Omental fat pad (tissue), 4 donors: ENCODE results near the gene FAM163B. TPM values are rescaled to one million over a fixed set of nuclear protein-coding genes. Genes with fewer than 3 reads are reported as not detected.

Experiments used
- ATAC-seq: fragments of 150-250 bp; one replicate; pipeline ENCODE4 v1.9.1; 2016; ENCODE audit warnings: mild to moderate bottlenecking, moderate library complexity; ENCODE audit not compliant: low FRiP score
- DNase-seq: peaks from one replicate; pipeline ENCODE4 v3.0.0-alpha.2; 2019; ENCODE audit warnings: low spot score
- total RNA-seq, 4 donors: library from RNA; depleted of rRNA; stranded (reverse); fragments of >200 nt; gene quantifications; one replicate each; pipeline ENCODE4 v1.1.0, GENCODE V29; 2016
- TF ChIP-seq, protein P1 (sequence below), 3 donors: fragments of 450-650 bp; IDR thresholded peaks; one replicate each; pipeline ENCODE4 v1.5.1; 2016 to 2017; ENCODE audit warnings: antibody characterized with exemption in 3 of 3, mild to moderate bottlenecking in 3 of 3, moderate library complexity in 2 of 3

The FAM163B gene
- total RNA-seq, 4 donors from 2014 or later, result not detected

DNA sequence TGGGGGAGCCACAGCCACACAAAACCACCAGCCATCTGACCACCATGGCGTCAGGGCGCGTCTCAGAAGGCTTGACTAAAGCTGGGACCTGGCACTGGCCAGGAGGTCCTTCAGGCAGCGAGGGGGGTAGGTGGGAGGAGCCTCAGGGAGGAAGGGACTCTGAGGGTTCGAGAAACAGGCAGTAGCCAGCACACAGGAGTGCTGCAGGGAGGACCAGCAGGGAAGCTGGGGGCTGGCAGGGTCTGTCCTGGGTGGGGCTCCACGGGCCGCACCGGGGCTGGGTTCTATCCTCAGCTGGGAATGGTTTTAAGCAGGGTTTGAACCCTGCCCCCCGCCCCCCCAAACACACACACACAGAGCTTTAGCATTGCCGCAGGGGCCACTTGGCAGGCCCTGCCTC, 7.4 kb downstream of the FAM163B start:
- TF ChIP-seq, protein P1, sequence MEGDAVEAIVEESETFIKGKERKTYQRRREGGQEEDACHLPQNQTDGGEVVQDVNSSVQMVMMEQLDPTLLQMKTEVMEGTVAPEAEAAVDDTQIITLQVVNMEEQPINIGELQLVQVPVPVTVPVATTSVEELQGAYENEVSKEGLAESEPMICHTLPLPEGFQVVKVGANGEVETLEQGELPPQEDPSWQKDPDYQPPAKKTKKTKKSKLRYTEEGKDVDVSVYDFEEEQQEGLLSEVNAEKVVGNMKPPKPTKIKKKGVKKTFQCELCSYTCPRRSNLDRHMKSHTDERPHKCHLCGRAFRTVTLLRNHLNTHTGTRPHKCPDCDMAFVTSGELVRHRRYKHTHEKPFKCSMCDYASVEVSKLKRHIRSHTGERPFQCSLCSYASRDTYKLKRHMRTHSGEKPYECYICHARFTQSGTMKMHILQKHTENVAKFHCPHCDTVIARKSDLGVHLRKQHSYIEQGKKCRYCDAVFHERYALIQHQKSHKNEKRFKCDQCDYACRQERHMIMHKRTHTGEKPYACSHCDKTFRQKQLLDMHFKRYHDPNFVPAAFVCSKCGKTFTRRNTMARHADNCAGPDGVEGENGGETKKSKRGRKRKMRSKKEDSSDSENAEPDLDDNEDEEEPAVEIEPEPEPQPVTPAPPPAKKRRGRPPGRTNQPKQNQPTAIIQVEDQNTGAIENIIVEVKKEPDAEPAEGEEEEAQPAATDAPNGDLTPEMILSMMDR (IDR thresholded peaks at IDR 0.05), result no peak
- ATAC-seq, result no peak

GRCh38 chr9:133600739-133601138, 8.4 kb downstream of the FAM163B start:
- TF ChIP-seq, protein P1 (IDR thresholded peaks at IDR 0.05), result no peak
- DNase-seq (no peak), ATAC-seq (no peak)

More for the DNA sequence above, 7.4 kb downstream of the FAM163B start:
- no peak for DNase-seq

- no peak for DNase-seq
- TF ChIP-seq, protein P1 (IDR thresholded peaks at IDR 0.05), result no peak
- ATAC-seq, result no peak
These were observed 9.6 kb downstream of the FAM163B start for GRCh38 chr9:133599470-133600173.

DNA sequence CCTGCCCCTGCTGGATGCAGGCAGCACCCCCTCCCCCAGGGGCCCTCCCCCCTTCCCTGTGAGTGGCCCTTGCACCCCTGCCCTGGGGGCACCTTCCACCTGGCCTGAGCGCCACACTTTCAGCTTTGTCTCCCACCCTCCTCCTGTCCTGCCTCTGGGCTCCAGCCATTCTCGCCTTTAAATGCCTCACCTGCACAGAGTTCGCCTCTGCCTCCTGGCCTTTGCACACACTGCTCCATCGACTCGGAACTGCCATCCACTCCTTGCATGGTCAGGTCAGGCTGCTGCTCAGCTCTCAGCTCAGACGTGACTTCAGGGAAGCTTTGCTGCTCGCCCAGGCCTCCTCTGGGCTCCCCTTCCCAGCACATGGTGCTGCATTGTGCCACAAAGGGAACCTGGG, 10.2 kb downstream of the FAM163B start:
- no peak for ATAC-seq
- no peak for DNase-seq
- TF ChIP-seq, protein P1 (IDR thresholded peaks at IDR 0.05), result no peak

GRCh38 chr9:133597316-133597957, 11.8 kb downstream of the FAM163B start:
- TF ChIP-seq, protein P1 (IDR thresholded peaks at IDR 0.05), result no peak
- DNase-seq, result no peak
- ATAC-seq, result no peak

DNA sequence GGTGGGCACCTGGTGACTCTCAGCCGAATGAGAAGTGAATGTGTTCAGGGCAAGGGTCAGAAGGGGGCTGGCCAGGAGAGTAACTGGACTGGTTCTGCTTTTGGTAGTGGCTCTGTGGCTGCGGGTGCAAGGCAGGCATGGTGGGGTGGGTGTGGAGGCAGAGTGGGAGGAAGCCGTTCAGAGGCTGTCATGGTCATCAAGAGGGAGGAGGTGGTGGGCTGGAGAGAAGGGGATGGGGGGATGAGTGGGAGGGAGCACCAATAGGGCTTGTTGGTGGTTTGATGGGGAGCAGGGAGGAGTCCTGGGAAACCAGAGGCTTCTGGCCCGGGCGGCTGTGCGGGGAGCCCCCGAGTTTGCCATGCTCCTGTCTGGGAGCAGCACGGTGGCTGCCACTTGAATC, 13.3 kb downstream of the FAM163B start:
- TF ChIP-seq, protein P1 (IDR thresholded peaks at IDR 0.05), result no peak
- no peak for ATAC-seq
- DNase-seq, result no peak

- ATAC-seq (no peak), DNase-seq (no peak)
- TF ChIP-seq, protein P1 (IDR thresholded peaks at IDR 0.05), result no peak
These were observed 14.9 kb downstream of the FAM163B start for GRCh38 chr9:133594310-133594709.
